D341Med (cell line): ENCODE results near the gene INTS11.
A peak's percentile ranks its signal among the peaks of the same experiment; 100 is the strongest.
"Not testable (repeated sequence)": the region's sequence is repeated elsewhere in the genome, so short reads cannot be mapped to it uniquely, and the experiment has no call there.

Experiments used
- DNase-seq: peaks from one replicate; pipeline ENCODE4 v3.0.0; 2012; ENCODE audit warnings: low spot score

The INTS11 gene

DNA sequence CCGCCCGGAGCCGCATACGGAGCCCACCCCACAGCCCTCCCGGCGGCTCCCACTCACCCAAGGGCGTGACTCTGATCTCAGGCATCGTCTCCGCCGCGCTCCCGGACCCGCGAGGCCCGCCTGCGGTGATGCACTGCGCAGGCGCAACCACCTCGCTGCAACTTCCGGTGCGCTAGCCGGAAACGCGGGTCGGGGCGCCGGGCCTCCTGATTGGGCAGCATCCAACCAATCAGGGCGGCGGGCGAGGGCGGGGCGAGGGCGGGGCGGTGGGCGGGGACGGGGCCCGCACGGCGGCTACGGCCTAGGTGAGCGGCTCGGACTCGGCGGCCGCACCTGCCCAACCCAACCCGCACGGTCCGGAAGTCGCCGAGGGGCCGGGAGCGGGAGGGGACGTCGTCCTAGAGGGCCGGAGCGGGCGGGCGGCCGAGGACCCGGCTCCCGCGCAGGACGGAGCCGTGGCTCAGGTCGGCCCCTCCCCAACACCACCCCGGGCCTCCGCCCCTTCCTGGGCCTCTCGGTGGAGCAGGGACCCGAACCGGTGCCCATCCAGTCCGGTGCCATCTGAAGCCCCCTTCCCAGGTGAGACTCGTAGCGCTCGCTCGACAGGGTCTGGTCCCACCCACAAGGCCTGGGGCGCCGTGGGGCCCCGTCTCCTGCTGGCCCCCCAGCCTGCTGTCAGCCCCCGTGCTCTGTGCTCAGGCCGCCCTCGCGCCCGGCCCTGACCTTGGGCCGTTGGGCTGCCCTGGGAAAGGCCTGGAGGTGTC is at the start of gene INTS11, which contains the start of gene CPTP:
Gene INTS11 (minus strand): TSS at position 137 of the 764 bp plus-strand sequence. CDS start 52 bp downstream, at position 85.
Gene CPTP (plus strand): TSS at position 279 of the 764 bp plus-strand sequence. CDS start 2,109 bp downstream, outside the sequence.
- DNase-seq = peak; percentile 99

DNA sequence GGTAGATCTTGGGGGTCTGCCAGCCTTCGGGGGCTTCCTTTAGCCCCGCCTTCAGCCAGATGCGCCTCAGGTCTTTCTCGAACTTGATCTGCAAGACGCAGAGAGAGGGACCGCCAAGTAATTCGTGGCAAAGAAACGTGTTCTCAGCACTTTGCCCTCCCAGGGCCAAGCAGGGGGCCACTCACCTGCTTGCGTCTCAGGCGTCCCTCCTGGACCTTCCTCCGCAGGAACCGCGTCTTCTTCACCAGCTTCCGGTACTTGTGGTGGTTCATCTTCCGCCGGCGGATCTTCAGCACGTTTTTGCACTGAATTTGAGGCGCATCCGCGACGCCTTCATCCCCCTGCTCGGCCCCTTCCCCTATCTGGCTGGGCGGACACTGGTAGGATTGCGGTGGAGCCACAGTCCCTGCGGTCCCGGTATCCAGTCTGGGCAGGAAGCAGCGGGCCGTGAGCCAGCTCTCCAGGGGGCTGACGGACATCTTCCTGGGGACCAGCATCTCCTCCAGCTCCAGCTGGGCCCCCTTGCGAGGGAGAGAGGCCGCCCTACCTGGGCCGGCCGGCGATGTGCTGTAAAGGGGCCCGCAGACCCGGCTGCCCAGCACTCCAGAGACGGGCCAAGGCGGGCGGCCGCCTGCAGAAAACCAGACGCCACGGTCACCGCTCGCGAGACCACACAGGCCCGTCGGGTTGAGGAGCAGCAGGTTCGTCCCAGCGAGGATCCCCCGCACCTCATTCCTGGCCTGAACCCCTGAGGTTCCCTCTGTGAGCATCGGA is 49.5 kb upstream of the INTS11 start:
- DNase-seq = no peak

DNA sequence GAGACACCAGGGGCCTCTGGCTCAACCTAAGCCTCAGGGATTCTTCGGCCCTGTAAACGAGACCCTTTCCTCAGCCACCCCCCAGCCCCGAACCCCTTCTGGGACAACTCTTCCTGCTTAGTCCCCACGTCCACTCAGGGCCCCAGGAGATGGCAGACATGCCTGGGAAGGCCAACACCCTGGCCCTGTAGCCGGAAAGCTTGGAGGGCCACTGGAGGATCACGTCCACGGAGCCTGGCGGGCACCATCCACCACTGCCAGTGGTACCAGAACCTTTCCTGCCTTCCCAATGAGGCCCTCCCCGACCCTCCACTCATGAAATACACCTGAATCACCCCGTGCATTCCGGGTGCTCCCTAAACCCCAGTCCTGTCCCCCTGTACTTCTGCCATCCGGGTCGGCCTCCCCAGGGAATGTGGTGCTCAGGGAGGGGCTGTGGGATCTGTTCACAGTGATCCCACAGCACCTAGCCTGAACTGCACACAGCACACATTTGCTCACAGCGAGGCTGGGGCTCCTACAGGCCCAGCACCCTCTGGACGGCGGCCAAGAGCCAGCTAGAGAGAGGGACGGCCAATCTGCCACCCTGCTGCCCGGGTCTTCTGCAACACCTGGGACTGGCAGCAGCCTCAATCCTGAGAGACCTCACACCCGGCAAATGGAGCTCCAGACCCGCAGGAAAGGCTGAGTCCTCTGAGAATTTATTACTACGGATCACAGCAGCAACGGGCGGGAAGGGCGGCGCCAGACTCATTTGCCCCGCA is 48.8 kb upstream of the INTS11 start:
- no peak for DNase-seq

DNA sequence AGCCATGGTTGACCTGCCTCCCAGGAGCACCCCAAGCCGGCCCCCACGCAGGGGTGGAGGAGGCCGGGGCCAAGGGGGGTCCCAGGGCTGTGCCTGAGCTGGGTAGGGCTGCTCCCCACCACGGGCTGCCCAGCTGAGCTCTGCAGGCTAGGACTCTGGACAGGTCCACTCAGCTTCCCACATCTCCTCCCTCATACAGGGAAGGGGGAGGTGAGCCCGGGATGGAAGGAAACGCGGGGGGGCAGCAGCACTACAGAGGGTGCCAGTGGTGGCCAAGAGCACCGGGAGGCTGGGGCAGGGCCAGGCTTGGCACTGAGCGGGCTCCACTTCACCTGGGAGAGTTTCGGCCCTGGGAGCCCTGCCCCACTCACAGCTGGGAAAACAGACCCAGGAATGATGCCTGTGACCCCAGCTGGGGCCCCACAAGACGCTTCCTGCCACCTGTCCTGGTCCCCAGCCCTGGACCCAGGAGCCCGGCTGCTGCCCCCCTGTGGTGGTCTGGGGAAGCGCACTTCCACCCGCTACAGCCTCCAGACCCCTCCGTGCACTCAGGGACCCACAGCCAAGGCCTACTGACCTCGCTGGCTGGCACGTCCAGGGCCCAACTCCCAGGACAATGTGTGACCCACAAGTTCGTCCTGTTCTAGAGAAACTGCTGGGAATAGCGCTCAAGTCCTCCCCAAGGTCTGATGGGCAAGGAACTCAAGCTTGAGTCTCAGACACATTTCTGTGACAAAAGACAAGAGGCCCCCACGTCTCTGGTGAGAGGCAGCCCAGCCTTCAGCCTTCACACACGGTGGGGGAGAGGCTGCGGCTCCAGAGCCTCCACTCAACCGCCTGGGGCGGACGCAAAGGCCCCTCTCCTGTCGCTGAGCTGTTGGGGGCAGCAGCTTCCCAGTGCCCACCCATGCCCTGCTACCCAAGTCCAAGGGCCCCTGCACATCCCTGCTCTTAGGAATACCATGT is 47.6 kb upstream of the INTS11 start:
- DNase-seq = peak; percentile 85

DNA sequence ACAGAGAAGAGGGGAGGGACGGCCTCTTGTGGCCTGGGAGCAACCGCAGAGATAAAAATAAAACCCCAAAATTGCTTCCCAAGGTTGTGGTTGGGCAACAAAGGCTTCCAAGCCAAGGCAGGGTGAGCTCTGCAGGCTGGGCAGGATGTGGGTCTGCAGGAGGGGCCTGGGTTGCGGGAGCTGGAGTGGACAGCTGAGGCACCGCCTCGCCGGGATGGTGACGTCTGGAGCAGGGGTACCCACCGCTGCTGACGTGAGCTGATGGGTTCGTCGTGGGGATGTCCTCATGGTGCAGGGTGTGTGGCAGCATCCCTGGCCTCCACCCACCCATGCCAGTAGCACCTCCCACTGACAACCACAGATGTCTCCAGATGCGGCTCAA is 46.9 kb upstream of the INTS11 start:
- no peak for DNase-seq

DNA sequence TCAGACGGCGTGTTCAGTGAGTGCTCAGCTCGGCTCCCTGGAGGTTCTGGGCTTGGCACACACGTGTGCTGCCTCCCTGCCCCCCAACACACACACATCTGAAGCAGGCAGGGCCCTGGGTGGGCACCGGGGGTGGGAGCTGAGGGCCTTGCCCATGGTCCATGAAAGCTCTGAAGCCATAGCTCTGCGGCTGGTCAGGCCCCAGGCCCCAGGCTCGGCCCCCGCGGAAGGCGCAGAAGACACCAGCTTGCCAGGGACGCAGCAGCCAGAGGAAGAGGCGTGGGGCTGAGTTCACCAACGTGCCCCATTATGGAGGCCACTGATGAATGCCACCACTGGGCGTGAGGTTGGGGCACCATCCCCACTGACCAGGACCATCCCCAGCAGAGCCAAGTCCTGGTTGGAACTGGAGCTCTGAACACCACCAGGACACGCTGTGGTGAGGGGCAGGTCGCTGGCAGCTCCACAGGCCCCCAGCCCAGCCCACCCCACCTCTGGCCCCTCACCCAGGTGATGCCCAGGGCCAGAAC is 46.4 kb upstream of the INTS11 start:
- no peak for DNase-seq

DNA sequence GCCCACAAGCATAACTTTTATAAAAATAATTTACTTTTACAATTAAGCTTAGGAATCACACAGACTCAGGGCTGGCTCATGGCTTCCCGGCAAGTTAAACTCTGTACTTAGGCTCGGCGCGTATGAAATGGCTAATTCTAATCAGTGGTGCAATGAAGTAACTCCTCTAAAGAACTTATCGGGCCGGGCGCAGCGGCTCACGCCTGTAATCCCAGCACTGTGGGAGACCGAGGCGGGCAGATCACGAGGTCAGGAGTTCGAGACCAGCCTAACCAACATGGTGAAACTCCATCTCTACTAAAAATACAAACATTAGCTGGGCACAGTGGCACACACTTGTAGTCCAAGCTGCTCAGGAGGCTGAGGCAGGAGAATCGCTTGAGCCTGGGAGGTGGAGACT is 45.6 kb upstream of the INTS11 start:
- not testable (repeated sequence) for DNase-seq

DNA sequence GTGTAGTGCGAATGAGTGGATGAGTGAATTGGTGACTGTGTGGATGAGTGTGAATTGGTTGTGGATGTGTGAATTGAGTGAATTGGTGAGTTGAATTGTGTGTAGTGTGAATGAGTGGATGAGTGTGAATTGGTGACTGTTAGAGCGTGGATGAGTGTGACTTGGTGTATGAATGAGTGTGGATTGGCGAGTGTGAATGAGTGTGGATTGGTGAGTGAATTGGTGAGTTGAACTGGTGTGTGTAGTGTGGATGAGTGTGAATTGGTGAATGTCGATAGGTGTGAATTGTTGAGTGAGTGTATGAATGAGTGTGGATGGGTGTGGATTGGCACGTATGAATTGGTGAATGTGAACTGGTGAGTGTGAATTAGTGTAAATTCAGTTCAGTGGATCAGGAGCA is 42.9 kb upstream of the INTS11 start:
- DNase-seq = no peak

DNA sequence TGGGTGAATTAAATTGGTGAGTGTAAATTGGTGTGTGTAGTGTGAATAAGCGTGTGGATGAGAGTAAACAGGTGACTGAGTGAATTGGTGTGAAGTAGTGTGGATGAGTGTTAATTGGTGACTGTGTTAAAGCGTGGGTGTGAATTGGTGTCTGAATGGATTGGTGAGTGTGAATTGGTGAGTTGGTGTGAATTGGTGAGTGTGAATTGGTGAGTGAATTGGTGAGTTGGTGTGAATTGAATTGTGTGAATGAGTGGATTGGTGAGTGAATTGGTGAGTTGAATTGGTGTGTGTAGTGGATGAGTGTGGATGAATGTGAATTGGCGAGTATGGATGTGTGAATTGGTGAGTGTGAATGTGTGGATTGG is 42.2 kb upstream of the INTS11 start:
- DNase-seq = no peak

DNA sequence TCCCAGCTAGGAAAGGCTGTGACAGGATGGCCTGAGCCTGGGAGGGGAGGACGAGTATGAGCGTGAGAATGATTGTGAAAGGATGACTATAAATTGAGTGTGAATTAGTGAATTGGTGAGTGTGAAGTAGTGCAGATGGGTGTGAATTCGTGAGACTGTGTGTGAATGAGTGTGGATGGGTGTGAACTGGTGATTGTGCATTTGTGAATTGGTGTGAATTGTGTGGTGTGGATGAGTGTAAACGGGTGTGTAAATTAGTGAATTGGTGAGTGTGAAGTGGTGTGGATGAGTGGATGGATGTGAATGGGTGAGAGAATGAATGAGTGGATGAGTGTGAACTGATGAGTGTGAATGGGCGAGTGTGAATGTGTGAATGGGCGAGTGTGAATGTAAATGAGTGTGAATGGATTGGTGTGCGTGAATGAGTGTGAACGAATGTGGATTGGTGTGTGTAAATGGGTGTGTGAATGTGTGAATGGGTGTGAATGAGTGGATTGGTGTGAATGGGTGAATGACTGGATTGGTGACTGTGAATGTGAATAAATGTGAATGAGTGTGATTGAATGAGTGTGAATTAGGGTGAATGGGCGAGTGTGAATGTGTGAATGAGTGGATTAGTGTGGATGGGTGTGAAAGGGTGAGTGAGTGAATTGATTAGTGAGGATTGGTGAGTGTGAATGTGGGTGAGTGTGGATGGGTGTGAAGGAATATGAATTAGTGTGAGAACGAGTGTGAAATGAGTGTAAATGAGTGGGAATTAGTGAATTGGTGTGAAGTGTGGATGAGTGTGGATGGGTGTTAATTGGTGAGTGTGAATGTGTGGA is 41.6 kb upstream of the INTS11 start:
- no peak for DNase-seq

DNA sequence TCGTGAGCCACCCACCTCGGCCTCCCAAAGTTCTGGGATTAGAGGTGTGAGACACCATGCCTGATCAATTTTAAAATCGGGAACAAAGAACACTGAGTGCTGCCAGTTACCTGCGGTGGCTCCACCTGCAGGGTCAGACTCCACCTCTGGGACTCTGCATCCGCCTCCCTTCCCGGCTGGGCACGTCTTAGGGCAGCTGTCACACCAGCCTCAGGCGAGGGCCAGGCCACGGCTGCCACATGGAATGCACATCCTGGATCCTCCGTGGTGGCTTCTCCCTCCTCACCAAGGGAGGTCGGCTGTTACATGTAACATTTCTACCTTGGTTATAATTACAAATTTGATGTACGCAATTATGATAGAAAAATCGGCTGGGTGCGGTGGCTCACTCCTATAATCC is 39.8 kb upstream of the INTS11 start:
- no peak for DNase-seq

DNA sequence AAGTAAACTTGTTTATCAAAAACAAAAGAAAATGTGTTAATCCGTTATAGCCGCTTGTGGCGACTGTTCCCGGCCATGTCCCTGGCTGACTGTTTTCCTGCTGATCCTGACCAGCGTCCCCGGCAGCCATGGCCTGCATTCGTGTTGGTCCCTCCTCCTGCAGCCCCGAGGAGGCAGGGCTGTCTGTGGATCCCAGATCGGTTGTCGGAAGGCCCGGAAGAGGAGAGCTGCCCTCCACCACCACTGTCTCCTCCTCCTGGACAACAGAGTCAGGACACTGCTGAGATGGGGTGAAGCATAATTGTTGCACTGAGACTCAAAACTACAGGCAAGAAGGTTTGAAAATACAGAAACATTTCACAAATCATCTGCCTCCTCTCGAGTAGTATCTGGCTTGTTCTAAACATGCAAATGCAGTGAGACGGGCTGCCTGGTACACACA is 37.5 kb upstream of the INTS11 start:
- DNase-seq = no peak

DNA sequence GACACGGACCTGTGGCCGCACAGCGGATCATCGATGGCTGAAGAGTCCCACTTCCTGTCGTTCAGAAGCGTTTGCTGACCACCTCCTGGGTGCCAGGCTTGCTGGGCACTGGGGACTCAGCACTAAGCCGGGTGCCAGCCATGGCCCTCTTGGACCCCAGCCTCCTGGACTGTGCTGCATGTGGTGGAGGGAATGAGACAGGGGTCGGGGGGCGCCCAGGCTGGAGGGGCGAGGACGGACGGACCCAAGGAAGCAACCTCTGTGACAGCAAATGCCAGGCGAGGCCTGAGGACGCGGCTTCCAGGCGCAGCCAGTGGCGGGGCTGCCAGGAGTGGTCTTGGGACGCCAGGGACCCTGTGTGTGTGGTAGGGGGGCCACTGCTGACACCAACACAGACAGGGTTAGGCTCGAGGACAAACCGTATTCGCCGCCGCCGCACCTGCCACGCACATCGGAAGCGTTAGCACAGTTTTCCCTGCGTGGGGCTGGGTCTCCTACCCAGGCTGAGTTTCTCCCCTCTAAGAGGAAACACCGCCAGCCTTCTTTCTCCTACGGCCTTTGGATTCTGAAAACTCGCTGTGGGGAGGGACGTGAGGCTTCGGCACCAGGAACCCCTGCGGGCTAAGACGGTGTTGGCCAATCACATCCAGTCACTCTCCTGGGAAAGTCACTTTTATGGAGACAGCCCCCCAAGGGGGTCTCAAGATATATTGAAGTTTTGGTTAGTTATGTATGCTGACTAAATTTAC is 36.9 kb upstream of the INTS11 start:
- no peak for DNase-seq

DNA sequence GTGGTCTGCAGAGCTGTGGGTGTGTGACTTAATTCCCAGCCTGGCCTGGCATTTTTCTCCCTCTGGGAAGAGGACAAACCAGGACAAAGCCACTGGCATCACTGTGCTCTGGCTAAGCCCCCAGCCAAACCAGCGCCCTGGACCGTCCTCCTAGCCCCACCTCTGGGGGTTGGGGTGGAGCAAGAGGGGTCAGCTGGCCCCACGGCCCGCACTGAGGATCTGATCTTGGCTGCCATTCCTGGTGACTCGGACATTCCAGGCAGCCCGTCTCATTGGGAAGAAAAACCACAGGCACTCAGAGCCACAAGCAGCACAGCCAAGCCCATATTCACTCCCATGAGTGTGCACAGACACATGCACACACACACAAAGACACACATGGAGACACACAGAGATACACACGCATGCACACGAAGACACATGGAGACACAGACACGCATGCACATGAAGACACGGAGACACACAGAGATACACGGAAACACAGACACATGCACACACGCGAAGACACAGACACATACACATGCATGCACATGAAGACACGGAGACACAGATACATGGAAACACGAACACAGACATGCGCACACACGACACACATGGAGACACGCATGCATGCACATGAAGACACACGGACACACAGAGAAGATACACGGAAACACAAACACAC is 36.2 kb upstream of the INTS11 start:
- DNase-seq = no peak

DNA sequence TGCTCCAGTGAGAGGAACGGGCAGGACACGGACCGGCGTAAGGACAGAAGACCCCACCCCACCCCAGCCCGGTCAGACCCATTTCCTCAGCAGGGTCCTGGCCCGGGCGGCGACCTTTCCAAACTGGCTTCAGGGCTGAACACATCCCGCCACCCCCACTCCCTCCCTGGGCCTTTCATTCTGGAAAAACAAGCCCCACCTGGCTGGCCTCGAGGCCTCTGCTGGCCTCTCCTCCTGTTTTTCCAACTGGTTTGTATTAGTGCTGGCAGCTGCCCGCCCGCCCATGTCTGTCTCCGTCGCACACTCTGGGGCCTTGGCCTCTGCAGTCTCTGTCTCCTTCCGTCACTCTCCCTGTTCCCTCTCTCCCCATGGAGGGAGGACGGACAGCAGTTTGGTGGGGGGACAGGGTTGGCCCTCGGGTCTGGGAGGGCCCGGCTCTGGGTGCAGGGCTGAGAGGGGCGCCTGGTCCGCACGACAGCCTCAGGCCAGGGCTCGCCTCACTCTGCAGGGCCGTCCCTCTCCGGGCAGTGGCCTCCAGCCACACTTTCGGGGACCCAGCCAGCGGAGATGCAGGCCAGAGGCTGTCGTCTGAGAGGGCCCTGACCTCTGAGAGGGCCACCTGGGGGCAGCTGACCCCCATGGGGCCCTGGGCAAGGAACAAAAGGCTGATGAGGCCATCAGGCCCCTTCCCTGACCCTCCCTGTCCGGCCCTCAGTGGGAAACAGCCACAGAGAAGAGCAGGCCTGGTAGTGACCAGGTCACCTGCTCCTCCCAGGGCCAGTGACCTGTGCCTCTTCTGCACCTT is 35.4 kb upstream of the INTS11 start:
- DNase-seq = no peak

DNA sequence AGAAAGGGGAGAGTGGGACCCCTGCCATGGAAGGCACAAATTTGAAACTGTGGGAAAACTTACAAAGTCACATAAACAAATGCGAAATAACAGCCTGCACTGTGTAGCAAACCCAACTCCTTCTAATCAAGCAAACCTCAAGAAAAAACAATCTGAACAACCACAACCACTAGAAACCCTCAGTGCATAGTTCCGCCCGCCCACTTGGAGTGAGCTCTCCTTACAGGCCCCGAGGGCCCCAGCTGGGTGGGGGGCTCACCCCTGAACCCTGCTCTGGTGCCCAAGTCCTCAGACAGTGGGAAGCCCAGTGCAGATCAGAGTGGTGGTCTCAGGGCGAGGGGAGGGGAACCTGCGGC is 34.8 kb upstream of the INTS11 start:
- no peak for DNase-seq

DNA sequence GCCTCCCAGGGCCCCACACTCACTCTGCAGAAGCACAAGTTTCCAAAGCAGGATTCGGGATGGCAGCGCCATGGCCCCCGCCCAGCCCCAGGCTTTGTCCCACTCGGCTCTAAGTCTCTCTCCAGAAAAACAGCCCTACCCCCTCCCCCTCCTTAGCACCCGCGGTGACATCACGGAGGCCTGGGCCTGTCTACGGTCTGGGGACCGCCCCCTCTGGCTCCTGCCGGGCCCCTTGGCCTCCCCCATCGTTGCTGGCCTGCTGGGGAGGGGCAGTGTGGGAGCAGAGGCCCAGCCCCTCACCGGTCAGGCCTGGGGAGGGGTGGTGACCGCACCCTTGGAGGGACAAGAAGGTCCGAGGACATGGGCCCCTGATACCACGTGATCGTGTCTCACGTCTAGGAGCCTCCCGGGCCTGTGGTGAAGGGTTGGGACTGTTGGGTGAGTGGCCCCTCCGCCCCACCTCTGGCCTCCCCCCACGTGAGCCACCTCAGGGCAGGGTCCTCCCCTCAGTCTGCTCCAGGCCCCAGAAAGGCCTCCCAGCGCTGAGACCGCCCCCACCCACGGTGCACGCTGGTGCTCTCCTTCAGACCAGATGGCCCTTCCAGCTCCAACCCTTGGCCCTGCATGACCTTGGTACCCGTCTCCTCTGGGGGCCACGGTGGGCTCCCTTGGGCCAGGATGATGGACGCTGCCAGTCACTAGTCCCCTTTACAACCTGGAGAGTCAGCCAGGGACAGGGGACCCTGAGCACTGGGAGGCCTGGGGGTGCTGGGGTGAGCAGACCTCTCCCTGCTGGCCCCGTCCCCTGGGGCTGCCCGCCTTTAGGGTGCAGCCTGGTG is 34.2 kb upstream of the INTS11 start, which contains the start of gene MXRA8:
Gene MXRA8 (minus strand): TSS at position 123 of the 839 bp plus-strand sequence. CDS start 51 bp downstream, at position 72.
- no peak for DNase-seq
